Measurements from ENCODE around the gene MSRB3. TPM values are rescaled to one million over a fixed set of nuclear protein-coding genes. Genes with fewer than 3 reads are reported as not detected.

Gene MSRB3
- total RNA-seq, 1 donor from 2014 or later = 125 TPM

DNA sequence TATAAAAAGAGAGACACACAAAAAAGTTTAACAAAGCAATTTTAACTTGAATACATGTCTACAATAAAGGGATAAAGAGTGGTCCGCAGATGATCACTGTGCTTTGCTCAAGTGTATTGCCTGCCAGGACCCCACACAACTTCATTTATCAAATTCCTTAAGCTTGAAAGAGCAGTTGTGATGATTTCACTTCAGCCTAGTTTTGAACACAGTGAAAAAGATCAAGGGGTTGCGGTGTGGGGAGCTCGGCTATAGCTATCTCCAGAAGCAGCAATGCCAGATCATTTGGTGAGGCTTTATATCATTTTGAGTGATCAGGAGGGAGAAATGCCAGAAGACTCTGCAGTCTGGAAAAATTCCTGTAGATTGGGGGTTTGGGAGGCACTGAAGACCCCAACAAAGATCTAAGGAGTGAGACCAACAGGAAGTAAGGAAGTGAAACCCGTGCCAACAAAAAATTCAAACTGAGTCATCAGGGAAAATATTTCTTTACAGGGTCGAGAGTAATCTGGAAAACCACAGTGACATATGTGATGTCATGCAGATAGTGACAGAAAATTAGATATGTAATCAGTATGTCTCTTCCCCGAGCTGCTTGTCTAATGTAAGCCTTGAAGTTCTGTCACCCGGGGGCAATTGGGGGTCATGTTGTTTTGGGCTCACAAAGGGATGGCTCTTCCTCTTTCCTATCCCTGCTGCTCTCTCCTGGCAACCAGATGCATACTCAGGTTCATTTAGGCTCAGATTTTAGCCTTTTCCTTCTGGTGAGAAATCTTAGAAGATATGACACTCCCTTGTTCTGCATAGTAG lies 221.8 kb downstream of the MSRB3 start:
- Histone ChIP-seq H3K27me3 (ENCODE audit: low read depth) (no peaks in the 10 kb centered on the region), H3K36me3 (no peaks in the 10 kb centered on the region), H3K4me1 (peaks cover 22% of the 10 kb centered on the region), H3K9me3 (replicated peaks) (no peaks in the 10 kb centered on the region), H3K4me3 (no peak overlapping the region), H3K27ac (replicated peaks) (peak overlapping the region; percentile 42)
- TF ChIP-seq, protein P1, sequence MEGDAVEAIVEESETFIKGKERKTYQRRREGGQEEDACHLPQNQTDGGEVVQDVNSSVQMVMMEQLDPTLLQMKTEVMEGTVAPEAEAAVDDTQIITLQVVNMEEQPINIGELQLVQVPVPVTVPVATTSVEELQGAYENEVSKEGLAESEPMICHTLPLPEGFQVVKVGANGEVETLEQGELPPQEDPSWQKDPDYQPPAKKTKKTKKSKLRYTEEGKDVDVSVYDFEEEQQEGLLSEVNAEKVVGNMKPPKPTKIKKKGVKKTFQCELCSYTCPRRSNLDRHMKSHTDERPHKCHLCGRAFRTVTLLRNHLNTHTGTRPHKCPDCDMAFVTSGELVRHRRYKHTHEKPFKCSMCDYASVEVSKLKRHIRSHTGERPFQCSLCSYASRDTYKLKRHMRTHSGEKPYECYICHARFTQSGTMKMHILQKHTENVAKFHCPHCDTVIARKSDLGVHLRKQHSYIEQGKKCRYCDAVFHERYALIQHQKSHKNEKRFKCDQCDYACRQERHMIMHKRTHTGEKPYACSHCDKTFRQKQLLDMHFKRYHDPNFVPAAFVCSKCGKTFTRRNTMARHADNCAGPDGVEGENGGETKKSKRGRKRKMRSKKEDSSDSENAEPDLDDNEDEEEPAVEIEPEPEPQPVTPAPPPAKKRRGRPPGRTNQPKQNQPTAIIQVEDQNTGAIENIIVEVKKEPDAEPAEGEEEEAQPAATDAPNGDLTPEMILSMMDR (IDR thresholded peaks at IDR 0.05; ENCODE audit: borderline replicate concordance) = no peak
- DNase-seq = no peak
- intact Hi-C loops (cut with micrococcal nuclease) = no loop called here

DNA sequence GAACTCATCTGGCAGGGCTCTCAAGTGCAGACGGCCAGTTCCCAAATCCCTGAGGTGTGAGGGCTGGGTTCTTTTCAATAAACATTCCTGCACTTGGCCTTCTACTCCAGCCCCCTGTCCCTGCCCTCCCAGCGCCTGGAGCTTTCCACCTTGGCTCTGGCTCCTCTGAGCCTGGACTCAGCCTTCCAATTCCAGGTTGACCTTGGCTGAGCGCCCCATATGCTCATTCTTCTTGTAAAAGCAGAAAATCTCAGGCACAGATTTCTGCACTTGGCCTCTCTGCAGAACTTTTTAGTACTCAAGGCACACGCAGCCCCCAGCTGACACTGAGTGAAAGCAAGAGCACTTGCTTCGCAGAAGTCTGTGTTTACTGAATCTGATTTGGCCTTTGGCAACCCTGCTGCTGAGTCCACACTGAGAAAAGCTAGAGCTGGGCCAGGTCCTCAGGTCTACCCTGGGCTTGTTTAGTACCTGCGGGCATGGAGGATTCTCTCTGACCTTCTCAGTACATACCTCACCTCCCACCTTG lies 222.7 kb downstream of the MSRB3 start:
- Histone ChIP-seq H3K27me3 (ENCODE audit: low read depth) (no peaks in the 10 kb centered on the region), H3K36me3 (no peaks in the 10 kb centered on the region), H3K4me3 (no peak overlapping the region), H3K9me3 (replicated peaks) (no peaks in the 10 kb centered on the region), H3K4me1 (peaks cover 22% of the 10 kb centered on the region), H3K27ac (replicated peaks) (peak overlapping the region; percentile 42)
- intact Hi-C loops (cut with micrococcal nuclease) = no loop called here
- TF ChIP-seq, protein P1 (IDR thresholded peaks at IDR 0.05; ENCODE audit: borderline replicate concordance) = no peak
- DNase-seq = peak; percentile 79

DNA sequence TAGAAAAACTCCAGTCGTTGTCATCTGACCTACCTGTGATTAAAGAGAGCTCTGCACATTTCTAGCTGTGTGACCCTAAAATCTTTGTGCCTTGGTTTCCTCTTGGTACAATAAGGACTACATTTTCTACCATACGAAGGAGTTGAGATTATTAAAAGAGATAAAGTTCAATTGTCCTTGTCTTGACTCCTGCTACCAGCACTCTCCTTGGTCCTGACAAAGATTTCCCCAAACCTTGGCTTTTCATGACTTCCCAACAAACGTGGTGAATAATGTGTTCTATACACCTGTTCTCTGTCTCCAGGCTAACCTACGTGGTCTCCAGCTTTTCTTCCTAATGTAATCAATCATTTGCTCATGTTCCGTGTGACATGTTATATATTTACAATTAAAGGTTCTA lies 223.5 kb downstream of the MSRB3 start:
- intact Hi-C loops (cut with micrococcal nuclease) = no loop called here

DNA sequence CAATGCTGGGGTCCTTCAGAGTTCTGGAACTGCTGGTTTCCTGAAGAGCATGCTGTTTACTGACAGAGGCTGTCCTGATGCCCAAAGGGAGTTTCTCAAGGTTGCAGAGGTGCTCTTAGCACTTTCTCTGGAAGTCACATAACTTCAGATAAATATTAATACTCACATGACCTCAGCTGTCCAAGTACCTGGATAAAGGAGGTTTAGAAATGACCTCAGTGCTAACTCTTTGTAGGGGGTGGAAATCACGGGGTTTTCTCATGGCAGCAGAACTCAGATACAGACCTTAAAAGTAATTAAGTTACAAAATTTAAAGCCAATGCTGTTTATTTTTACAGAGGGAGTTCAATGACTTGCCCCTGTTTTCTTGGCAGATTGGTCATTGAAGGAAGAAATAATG lies 225.9 kb downstream of the MSRB3 start:
- Histone ChIP-seq H3K4me1 (peaks cover 19% of the 10 kb centered on the region), H3K27ac (replicated peaks) (no peak overlapping the region), H3K27me3 (ENCODE audit: low read depth) (no peaks in the 10 kb centered on the region), H3K9me3 (replicated peaks) (no peaks in the 10 kb centered on the region), H3K36me3 (no peaks in the 10 kb centered on the region), H3K4me3 (no peak overlapping the region)
- no peak for DNase-seq
- TF ChIP-seq, protein P1 (IDR thresholded peaks at IDR 0.05; ENCODE audit: borderline replicate concordance) = no peak
- intact Hi-C loops (cut with micrococcal nuclease) = no loop called here

More for the DNA sequence above, 223.5 kb downstream of the MSRB3 start:
- no peak for DNase-seq
- H3K4me3 ChIP-seq = no peak overlapping the region
- H3K9me3 ChIP-seq (replicated peaks) = no peaks in the 10 kb centered on the region
- TF ChIP-seq, protein P1 (IDR thresholded peaks at IDR 0.05; ENCODE audit: borderline replicate concordance) = no peak
- H3K4me1 ChIP-seq = peaks cover 19% of the 10 kb centered on the region
- H3K27ac ChIP-seq (replicated peaks) = no peak overlapping the region
- H3K36me3 ChIP-seq = no peaks in the 10 kb centered on the region
- no peaks in the 10 kb centered on the region for H3K27me3 ChIP-seq (ENCODE audit: low read depth)

DNA sequence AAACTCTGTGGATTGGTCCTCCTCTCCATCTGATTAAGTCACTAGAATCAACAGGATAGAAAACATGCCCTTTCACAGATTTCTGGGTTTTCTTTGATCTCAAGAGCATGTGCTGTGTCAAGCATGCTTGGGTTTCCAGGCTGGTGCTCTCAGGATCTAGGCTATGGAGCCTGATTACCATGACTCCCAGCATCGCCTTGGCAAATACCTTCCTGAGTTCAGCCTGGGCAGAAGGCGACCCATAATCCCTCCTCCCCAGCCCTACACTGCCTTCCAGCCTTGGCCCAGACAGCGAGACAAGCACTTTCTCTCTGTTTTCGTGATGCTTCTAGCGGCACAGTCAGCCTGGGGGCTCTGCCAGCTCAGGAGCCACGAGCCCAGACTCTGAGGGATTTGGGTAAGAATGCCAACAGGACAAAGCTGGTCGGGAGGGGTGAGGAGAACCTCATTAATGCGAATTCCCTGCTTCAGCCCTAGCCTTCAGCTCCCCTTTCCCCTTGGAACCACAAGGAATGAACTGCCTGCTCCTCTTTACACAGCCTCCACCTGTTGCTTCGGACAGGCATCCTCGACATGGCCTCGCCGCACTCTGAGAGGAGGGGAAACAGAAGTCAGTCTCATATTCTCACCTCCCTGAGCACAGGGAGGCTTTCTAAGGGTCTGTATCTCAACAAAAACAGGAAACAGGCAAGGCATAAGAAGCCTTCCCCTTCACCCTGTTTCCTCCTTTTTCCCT lies 227.1 kb downstream of the MSRB3 start:
- Histone ChIP-seq H3K4me1 (peaks cover 18% of the 10 kb centered on the region), H3K4me3 (no peak overlapping the region), H3K27ac (replicated peaks) (no peak overlapping the region), H3K36me3 (no peaks in the 10 kb centered on the region), H3K27me3 (ENCODE audit: low read depth) (no peaks in the 10 kb centered on the region), H3K9me3 (replicated peaks) (no peaks in the 10 kb centered on the region)
- intact Hi-C loops (cut with micrococcal nuclease) = no loop called here
- DNase-seq = no peak
- TF ChIP-seq, protein P1 (IDR thresholded peaks at IDR 0.05; ENCODE audit: borderline replicate concordance) = no peak

Data from left ventricle myocardium inferior (tissue), 1 donor.